HG02885 (cell line): ENCODE measurements around the gene SF3A1.

ENCODE experiments used
- ATAC-seq: cut with Tn5 transposase; IDR thresholded peaks from one replicate; pipeline ENCODE4 v1.9.1; 2021; ENCODE audit warnings: mild to moderate bottlenecking; ENCODE audit not compliant: unreplicated experiment, poor library complexity

SF3A1 gene

DNA sequence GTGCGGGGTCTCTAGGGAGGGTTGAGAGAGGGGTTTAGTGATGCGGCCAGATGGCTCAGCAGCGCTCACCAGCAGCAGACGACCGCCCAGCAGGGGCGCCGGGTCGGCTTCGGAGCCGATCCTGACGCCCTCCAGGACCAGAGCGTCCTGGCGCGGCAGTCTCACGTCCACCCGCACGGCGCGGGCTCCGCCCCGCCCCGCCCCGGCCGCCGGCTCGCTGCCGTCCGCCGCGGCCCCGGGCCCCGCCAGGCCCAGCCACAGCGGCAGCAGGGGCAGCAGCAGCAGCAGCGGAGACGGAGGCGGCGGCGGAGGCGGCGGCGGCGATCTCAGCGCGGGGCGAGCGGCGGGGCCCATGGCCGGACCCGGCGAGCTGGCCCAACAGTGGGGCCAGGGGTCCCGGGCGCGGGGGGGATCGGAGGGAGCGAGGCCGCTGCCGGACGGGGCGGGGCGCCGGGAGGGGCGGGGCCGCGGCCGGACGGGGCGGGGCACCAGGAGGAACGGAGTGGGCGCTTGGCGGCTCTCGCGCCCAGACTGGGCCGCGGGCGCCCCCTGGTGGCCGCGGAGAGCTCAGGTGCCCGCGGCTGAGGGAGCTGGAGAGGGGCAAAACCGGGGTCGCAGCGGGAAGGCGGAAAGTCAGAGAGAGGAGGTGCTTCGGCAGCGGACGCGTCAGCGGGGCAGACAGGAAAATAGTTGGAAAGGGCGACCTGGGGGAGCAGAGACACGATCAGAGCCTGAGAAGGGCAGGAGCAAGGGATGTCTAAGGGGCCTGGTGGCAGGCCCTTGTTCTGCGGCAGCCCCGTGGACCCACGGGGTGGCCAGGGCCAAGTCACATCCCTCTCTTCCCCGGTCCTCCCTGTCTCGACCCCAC, 30.5 kb upstream of the SF3A1 start, which contains the start of gene RNF215:
TSS of gene RNF215 (minus strand) at position 452 of the 868 bp plus-strand sequence. CDS start at position 354, 98 bp downstream.
- ATAC-seq: peak; percentile 75

- ATAC-seq: no peak
Observed at GRCh38 chr22:30386608-30386959, 29.9 kb upstream of the SF3A1 start.

GRCh38 chr22:30385942-30386341, 29.2 kb upstream of the SF3A1 start:
- no peak for ATAC-seq

GRCh38 chr22:30383061-30383460, 26.4 kb upstream of the SF3A1 start:
- ATAC-seq: no peak

DNA sequence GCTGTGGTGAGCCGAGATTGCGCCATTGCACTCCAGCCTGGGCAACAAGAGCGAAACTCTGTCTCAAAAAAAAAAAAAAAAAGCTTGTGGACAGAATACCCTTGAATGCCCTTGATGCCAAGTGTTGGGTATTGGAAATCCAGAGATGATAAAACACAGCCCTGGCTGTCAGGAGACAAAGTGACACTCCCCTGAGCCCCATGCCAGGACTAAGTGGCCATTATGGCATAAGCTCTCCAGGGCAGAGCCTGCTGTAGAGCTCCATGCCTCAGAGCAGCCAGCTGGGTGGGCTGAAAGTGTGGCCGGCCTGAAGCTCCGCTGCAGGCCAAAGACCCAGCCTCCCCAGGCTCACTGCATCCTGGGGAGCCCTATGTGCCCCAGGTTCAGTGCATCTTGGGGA, 25.6 kb upstream of the SF3A1 start:
- no peak for ATAC-seq

DNA sequence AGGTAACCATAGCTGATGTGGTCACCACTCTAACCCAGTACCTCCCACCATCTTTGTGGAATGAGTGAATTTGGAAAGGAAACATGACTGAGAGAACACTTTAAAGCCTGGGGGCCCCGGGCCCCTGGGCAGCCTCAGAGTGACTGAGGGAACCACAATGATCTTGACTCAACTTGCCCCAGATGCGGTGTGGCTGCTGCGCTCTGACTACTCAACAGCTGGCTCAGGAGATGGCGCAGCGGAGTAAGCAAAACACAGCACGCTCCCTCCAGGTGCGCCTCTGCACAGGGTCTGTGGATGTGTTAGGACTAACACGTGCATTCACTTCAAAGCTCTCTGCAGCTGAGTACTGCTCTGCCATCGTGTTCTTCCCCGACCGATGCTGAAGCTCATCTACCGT, 24.6 kb upstream of the SF3A1 start:
- ATAC-seq: no peak

DNA sequence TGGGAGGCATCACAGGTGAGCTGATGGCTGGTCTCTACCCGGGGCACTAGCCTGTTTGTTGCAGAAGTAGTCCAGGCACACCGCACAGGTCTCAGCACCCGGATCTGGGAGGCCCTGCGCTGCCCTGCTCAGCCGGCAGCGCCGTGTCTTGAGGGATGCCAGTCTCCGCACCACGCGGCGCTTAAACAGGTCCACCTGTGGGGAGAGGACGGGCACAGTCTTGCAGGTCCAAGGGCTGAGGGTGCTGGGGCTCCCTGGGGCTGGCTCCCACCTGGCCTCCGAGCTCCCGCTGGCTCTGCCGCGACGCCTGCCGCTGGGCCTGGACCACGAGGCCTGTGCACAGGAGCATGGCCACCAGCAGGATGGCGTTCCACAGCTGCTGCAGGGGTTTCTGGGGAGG, 23.3 kb upstream of the SF3A1 start:
- ATAC-seq: no peak

DNA sequence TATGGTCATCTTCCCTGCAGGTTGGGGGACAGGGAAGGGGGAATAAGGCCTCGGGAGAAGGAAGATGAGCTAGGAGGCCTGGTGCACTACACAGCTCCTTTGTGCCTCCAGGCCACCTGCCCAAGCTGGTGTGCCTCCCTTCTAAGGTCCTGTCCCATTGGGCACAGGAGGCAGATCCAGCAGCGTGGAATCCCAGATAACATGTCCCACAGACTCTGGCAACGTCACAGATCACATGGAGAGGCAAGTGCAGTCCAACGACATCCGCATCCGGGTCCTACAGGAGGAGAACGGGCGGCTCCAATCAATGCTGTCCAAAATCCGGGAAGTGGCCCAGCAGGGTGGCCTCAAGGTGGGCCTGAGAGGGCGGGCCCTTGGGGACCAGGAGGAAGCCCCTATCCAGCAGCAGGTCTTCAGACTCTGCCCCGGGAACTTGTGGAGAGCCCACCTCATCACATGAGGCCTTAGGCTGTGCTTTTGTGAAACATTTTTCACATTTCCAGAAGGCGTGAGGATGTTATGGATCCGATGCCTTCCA, 18.7 kb upstream of the SF3A1 start:
- ATAC-seq: no peak

- no peak for ATAC-seq
Observed at GRCh38 chr22:30373331-30374325, 16.9 kb upstream of the SF3A1 start.

DNA sequence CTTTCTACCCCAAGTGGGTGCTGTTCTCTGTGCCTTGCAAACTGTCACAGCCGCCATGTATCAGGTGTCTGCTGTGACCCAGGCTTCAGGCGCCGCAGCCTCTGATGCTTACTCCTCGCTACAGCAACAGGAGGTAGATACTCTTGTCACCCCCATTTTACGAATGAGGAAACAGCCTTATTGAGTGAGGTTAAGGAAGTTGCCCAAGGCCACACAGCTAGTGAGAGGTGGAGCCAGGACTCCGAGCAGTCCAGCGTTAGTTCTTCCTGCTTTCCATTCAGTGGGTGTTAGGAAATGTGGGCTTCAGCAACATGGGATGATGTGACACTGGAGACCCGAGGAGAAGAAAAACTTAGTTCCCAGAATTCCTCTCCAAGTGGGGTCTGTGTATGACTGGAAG, 16.2 kb upstream of the SF3A1 start:
- ATAC-seq: no peak

- no peak for ATAC-seq
Observed at GRCh38 chr22:30371981-30372380, 15.3 kb upstream of the SF3A1 start.

GRCh38 chr22:30371321-30371720, 14.6 kb upstream of the SF3A1 start:
- no peak for ATAC-seq

- no peak for ATAC-seq
Observed at GRCh38 chr22:30370641-30371230, 14.0 kb upstream of the SF3A1 start.

GRCh38 chr22:30368420-30368819, 11.7 kb upstream of the SF3A1 start:
- no peak for ATAC-seq

DNA sequence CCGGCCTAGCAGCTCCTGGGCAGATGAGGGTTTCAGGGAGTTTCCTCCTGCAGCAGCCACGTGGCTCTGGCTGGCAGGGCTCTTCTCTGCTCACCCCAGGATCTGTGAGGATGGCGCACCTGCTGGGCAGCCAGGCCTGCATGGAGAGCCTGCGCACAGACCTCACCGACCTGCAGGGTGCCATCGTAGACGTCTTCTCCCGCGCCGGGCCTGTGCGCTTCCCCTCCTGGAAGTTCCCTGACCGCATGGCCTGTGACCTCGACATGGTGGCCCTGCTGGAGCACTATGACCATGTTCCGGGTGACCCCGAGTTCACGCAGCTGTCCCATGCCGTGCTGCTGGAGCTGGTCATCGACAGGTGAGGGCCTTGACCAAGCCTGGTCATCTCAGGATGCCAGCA, 9.2 kb upstream of the SF3A1 start:
- no peak for ATAC-seq

DNA sequence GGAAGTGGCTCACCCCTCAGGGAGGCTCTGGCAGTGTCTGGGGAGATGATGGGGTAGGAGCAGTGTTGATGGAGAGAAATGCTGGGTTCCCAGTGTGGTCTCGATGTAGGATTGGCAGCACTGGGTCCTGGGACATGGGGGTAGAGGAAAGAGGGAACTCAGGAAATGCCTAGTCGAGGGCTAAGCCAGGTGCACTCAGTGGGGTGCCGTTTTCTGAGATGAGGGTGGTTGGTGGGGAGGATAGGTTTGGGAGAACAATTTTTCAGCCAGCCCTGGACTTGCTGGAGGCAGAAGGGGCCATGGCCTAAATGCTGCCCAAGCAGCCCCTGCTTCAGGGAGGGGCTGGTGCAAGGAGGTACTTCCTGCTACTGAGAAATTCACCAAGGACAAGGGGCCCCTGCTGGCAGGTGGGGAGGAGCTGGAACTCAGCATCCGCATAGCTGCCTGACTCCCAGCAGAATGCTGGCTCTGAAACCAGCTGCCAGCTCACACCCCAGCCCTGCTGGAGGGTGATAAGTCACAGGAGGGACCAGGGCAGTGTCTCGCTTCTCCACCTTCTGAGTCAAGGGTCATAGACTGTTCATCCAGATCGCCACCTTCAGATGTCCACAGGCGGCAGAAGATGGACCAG, 6.1 kb upstream of the SF3A1 start:
- ATAC-seq: no peak

DNA sequence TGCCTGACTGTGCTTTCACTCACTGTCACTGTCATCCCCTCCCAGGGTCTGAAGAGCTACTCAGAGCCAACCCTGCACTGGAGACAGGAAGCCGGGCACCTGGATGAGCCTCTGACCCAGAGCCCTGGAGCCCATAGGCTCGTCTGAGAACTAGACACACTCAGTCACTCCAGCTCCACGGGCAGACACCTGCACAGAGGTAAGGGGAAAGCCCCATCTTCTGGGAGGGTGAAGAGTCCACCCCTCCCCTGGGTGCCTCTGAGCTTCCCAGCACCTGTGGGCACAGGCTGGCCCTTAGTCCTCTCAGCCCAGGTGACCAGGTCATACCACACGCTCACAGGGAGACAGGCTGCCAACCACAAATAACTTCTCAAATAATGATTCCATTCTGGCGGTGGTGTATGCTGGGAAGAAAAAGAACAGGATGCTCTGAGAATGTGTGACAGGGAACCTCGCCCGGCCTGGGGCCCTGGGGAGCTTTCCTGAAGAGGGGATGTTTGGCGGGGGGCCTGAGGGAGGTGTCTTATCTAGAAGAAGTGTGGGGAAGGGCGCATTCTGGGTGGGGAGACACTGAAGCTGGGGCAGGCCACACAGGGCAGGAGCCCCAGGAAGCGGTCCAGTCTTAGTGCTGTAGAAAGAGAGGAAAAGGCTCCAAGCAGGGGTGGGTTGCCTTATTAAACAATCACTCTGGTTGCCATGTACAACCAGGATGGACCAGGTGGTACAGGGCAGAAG, 5.4 kb upstream of the SF3A1 start:
- no peak for ATAC-seq

GRCh38 chr22:30358541-30358940, 1.8 kb upstream of the SF3A1 start:
- ATAC-seq: no peak

- ATAC-seq: no peak
Observed at GRCh38 chr22:30357650-30358215, 1.0 kb upstream of the SF3A1 start.
